ENCODE measurements around the gene PDE4D.

The PDE4D gene

DNA sequence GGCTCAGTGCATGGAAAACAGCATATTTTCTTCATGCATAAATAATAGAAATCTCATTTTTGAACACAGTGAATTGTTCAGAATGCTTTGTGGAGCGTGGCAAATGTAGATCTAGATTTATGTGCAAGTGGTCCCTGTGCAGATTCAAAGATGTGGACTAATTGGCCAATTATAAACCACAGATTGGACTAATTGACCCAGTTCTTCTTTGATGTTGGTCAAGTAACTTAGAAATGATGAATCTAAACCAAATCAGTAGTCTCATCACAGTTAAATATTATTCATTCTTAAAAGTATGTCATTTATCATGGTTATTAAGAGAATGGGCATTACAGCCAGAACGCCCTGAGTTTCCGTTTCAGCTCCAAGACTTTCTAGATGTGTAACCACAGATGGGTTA, 11.7 kb upstream of the PDE4D start:
- no peak for DNase-seq (ENCODE audit: low read depth)
- TF ChIP-seq, protein P1, sequence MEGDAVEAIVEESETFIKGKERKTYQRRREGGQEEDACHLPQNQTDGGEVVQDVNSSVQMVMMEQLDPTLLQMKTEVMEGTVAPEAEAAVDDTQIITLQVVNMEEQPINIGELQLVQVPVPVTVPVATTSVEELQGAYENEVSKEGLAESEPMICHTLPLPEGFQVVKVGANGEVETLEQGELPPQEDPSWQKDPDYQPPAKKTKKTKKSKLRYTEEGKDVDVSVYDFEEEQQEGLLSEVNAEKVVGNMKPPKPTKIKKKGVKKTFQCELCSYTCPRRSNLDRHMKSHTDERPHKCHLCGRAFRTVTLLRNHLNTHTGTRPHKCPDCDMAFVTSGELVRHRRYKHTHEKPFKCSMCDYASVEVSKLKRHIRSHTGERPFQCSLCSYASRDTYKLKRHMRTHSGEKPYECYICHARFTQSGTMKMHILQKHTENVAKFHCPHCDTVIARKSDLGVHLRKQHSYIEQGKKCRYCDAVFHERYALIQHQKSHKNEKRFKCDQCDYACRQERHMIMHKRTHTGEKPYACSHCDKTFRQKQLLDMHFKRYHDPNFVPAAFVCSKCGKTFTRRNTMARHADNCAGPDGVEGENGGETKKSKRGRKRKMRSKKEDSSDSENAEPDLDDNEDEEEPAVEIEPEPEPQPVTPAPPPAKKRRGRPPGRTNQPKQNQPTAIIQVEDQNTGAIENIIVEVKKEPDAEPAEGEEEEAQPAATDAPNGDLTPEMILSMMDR (IDR thresholded peaks at IDR 0.05; ENCODE audit: insufficient read depth, low read depth, low read length, missing control alignments), result no peak
- H3K4me3 ChIP-seq (ENCODE audit: low read length), result no peak overlapping the region

DNA sequence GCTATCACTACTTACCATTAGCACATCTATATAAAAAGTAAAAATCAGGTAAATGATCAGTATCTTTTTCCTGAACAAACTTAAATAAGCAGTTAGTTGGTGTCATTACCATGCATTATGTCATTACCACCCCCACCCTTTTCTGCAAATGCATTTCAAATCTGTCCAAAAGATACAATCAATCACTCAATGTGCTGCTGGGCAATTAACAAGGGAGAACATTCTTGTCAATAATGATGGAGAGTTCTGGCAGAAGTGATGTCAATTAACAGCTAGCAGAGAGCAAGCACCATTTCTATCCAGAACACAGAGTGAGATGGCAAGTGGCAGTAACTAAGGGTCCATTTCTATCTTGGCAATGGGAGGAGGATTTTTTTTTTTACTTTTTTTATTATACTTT, 3.5 kb upstream of the PDE4D start:
- no peak for DNase-seq (ENCODE audit: low read depth)
- H3K4me3 ChIP-seq (ENCODE audit: low read length), result no peak overlapping the region
- TF ChIP-seq, protein P1 (IDR thresholded peaks at IDR 0.05; ENCODE audit: insufficient read depth, low read depth, low read length, missing control alignments), result no peak

DNA sequence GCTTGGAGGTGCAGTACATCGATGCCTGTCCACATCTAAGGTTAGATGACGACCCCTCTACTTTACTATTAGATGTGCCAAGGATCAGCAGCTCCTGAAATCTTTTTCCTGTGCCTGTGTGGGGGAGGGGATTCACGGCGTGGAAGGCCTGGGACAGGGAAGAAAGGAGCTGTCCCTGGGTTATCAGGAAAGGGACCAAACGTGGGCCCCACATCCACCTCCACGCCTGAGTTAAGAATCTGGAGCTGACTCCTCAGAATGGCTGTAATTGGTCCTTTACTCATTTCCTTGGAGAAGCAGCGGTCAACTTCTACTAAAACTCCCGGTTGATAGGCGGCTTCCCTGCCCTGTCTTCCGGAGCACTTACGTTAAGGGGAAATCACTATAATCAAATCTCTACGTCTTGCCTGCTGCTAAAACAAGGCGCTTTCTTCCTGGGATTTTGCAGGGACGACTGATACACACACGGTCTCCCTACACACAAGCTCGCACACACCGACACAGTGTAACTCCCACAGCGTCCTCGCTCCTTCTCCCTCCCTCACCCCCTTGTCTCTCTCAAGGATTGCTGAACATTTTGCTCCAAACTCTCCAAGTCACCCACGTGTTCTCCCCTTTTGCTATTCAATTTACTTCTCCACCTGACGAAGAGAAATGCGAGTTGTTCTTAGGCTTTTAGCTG, 1.4 kb downstream of the PDE4D start:
- TF ChIP-seq, protein P1 (IDR thresholded peaks at IDR 0.05; ENCODE audit: insufficient read depth, low read depth, low read length, missing control alignments), result no peak
- H3K4me3 ChIP-seq (ENCODE audit: low read length), result no peak overlapping the region

DNA sequence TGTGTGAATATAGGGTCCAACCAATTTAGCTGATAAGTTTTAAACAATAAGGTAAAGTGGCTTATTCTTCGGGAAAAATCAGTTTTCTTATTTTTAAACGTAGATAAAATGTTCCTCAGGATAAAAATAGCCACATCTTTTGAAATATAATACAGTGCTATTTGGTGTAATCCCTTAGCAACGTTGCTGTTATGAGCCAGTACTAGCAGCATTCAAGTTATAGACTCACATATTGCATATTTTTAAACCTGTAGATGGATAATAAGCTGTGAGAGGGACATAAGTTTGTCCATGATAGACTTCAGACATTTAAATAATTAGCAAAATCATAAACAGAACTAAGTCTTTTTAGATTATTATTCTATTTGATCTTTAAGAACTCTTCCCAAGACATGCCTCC, 6.3 kb downstream of the PDE4D start:
- DNase-seq (ENCODE audit: low read depth), result no peak
- TF ChIP-seq, protein P1 (IDR thresholded peaks at IDR 0.05; ENCODE audit: insufficient read depth, low read depth, low read length, missing control alignments), result no peak
- H3K4me3 ChIP-seq (ENCODE audit: low read length), result no peak overlapping the region

More for the DNA sequence above, 1.4 kb downstream of the PDE4D start:
- no peak for DNase-seq (ENCODE audit: low read depth)

DNA sequence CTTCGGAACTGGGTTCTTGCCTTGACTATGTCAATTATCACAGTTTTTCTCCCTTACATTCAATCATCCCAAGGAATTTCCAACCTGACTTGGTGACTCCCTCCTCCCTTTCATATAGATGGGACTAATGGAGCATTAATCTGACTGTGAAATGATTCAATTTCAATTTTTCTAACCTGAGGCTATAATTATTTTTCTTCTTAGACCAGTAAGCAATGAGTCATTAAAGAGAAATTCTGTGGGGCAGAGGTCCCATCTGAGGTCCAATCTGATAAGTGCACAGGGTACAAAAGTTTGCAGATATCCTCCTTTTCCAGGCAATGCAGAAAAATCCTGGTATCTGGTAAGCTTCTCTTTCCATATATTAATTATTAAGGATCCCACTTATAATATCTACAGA, 18.9 kb downstream of the PDE4D start:
- no peak for DNase-seq (ENCODE audit: low read depth)
- TF ChIP-seq, protein P1 (IDR thresholded peaks at IDR 0.05; ENCODE audit: insufficient read depth, low read depth, low read length, missing control alignments), result no peak
- H3K4me3 ChIP-seq (ENCODE audit: low read length), result no peak overlapping the region

DNA sequence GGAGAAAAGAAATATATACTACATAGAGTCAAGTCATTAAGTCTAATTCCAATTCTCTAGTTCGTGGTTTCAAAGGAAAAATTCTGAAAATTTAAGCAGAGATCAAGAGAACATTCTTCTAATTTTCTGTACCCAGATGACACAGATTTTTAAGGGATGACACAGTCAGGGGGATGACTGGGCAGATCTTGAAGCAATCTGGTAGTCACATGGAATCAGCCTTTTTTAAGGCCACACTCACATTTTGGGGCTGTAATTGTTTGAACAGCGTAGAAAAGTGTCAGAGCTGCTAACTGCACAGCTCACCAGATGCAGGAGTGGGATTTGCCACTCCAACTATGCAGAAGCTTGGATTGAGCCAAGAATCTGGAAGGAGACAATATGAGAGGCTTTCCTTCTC, 20.4 kb downstream of the PDE4D start:
- TF ChIP-seq, protein P1 (IDR thresholded peaks at IDR 0.05; ENCODE audit: insufficient read depth, low read depth, low read length, missing control alignments), result no peak
- H3K4me3 ChIP-seq (ENCODE audit: low read length), result no peak overlapping the region
- no peak for DNase-seq (ENCODE audit: low read depth)

DNA sequence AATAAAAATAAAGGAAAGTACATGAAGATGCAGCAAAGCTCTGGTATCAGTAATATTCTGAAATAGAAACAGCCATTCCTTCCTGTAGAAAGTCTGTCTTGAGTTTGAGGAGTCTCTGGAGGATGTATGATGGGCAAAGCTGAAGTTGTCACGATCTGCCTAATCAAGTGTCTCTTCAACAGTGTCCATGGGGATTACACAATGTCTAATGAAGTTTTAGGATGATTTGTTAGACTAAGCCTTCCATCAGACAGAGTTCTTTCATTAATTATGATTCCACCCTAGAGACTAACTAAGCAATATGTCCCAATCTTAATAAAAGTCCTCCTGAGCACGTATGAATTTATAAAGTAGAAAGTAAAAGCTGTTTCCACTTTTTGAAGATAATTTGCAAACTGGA, 26.9 kb downstream of the PDE4D start:
- TF ChIP-seq, protein P1 (IDR thresholded peaks at IDR 0.05; ENCODE audit: insufficient read depth, low read depth, low read length, missing control alignments), result no peak
- no peak for DNase-seq (ENCODE audit: low read depth)
- no peak overlapping the region for H3K4me3 ChIP-seq (ENCODE audit: low read length)

Measured in epithelial cell of esophagus (primary cell).